ENCODE results near the gene FANCG. TPM values are rescaled to one million over a fixed set of nuclear protein-coding genes. Genes with fewer than 3 reads are reported as not detected.
A peak's percentile ranks its signal among the peaks of the same experiment; 100 is the strongest.

Gene FANCG
- total RNA-seq, 1 experiment from 2014 or later, result 87.1 TPM

DNA sequence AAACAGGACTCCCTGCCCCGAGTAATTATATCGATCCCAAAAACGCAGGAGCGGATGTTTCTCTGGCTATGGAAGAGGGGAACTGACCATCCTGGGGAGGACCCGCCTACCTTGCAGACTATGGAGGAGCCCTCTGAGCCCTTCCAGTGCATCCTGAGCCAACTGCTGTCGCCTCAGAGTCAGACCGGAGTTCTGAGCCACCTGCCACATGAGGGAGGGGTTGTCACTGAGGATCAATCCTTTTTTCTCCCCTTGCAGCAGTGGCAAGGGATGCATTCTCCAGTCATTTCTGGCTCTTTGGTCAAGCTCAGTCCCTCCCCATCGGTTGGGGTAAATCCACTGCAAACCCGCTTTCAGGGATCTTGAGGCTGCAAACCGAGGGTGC is 709 bp downstream of the FANCG start:
- peak; percentile 56 for DNase-seq
- H3K36me3 ChIP-seq (replicated peaks; ENCODE audit: control insufficient read depth, insufficient read depth, low read length), result peaks cover 25% of the 10 kb centered on the region
- H3K4me3 ChIP-seq (ENCODE audit: insufficient read depth, low read depth, low read length), result peak overlapping the region; percentile 79
- H3K27me3 ChIP-seq (ENCODE audit: control insufficient read depth, insufficient read depth, low read length), result no peaks in the 10 kb centered on the region

DNA sequence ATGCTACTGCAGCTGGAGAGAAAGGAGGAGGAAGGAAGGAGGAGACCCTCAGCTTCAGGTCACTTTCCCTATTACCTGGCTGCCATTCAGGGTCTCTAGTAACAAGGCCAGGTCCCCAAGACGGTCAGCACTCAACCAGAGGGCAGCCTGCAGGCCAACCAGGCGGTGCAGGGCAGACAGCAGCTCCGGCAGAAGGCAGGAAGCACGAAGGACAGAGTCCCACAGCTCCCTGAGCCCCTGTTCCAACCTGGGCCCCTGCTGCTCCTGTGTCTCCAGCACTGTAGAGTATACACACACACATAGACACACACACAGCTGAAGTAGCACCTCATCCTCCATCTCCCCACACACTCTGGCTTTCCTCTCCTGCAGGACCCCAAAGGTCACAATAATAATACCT is 1.7 kb downstream of the FANCG start:
- Histone ChIP-seq H3K4me3 (ENCODE audit: insufficient read depth, low read depth, low read length) (no peak overlapping the region), H3K36me3 (replicated peaks; ENCODE audit: control insufficient read depth, insufficient read depth, low read length) (peaks cover 29% of the 10 kb centered on the region), H3K27me3 (ENCODE audit: control insufficient read depth, insufficient read depth, low read length) (no peaks in the 10 kb centered on the region)
- DNase-seq, result no peak

DNA sequence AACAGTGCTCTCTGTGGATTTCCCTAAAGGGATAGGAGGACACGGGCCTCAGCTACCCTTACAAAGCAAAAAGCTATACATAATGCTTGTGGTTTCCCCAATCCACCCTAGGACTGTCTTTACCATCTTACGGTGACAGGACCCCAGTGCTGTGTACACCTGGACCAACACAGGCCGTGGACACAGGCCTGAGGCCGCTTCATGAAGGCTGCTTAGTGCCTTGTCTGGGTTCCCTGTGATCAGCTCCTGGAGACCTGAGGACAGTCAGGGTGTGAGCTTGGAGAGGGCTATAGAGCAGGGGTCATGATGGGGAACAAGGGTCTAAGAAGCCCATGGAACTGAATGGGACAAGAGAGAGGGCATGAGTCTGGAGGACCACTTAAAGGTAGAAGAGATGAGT is 2.9 kb downstream of the FANCG start:
- no peaks in the 10 kb centered on the region for H3K27me3 ChIP-seq (ENCODE audit: control insufficient read depth, insufficient read depth, low read length)
- no peak for DNase-seq
- H3K36me3 ChIP-seq (replicated peaks; ENCODE audit: control insufficient read depth, insufficient read depth, low read length), result peaks cover 29% of the 10 kb centered on the region
- no peak overlapping the region for H3K4me3 ChIP-seq (ENCODE audit: insufficient read depth, low read depth, low read length)

DNA sequence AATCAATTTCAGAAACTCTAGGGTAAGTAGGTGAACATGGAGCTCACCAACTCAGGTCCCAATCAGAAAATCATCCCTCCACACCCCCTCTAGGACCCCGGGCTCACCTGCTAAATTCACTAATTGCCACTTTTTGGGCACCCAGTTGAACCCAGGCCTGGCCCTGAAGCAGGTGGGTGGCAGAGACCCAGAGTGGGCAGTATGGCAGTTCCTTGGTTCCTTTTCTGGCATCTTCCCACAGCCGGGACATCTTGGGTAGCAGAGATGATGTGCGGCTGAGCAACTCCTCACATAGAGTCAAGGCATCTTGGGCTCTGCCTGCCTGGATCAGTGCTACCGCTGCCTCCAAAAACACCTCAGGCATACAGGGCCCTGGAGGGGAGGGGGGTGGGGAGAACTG is 4.4 kb downstream of the FANCG start:
- no peak for DNase-seq
- peaks cover 29% of the 10 kb centered on the region for H3K36me3 ChIP-seq (replicated peaks; ENCODE audit: control insufficient read depth, insufficient read depth, low read length)
- no peak overlapping the region for H3K4me3 ChIP-seq (ENCODE audit: insufficient read depth, low read depth, low read length)
- no peaks in the 10 kb centered on the region for H3K27me3 ChIP-seq (ENCODE audit: control insufficient read depth, insufficient read depth, low read length)

DNA sequence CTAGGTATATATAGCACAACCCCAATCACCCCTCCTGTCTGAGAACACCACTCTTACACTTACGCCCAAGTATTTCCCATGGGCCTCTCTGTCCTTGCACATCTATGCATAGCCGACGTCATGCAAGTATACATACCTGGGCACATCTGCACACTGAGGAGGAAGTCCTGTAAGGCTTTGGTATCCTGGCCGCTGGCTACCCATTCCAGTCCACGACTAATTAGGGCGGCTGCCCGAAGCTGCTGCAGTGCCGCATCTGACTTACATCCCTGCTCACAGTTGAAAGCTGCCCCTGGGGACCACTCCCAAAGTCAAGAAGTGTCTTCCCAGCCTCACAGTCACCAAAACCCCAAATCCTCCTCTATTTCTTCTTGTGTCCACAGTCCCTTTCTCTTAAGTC is 5.0 kb downstream of the FANCG start:
- no peak overlapping the region for H3K4me3 ChIP-seq (ENCODE audit: insufficient read depth, low read depth, low read length)
- peaks cover 29% of the 10 kb centered on the region for H3K36me3 ChIP-seq (replicated peaks; ENCODE audit: control insufficient read depth, insufficient read depth, low read length)
- no peaks in the 10 kb centered on the region for H3K27me3 ChIP-seq (ENCODE audit: control insufficient read depth, insufficient read depth, low read length)
- no peak for DNase-seq

DNA sequence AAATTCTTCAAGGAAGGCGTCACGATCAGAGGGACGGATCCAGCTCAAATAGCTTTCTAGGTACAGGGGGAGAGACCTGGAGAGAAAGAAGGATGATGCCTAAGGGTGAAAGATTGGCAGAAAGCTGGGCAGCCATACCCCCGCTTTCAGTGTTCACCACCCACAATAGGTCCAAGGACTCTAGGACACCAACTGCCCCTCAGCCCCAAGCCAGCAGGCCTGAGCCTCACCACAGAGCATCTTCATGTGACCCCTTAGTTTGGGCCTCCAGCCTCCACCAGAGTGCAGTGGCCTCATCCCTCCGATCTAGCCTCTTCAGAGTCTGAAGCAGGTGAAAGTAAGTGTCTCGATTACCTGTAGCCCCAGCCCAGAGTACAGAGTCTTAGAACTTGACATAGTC is 5.6 kb downstream of the FANCG start:
- no peak overlapping the region for H3K4me3 ChIP-seq (ENCODE audit: insufficient read depth, low read depth, low read length)
- no peaks in the 10 kb centered on the region for H3K27me3 ChIP-seq (ENCODE audit: control insufficient read depth, insufficient read depth, low read length)
- H3K36me3 ChIP-seq (replicated peaks; ENCODE audit: control insufficient read depth, insufficient read depth, low read length), result peaks cover 29% of the 10 kb centered on the region
- no peak for DNase-seq

DNA sequence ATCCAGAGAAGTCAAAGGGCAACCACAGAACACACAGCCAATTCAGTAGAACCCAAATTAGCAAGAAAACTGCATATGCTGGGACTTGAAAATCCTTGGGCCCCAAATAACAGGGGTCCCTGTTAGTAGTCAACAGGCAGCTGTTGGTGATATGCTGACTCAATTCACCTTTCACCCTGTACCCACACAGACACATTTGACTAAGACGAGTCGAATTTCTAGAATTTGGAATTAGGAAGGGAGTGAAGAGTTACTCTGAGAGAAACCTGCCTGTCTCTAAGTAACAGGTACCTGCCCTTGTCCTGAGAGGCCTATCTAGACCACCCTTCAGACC is 6.5 kb downstream of the FANCG start:
- no peak for DNase-seq
- Histone ChIP-seq H3K27me3 (ENCODE audit: control insufficient read depth, insufficient read depth, low read length) (no peaks in the 10 kb centered on the region), H3K36me3 (replicated peaks; ENCODE audit: control insufficient read depth, insufficient read depth, low read length) (peaks cover 34% of the 10 kb centered on the region), H3K4me3 (ENCODE audit: insufficient read depth, low read depth, low read length) (0 out of 2 replicates have a peak overlapping the region, but pooled peaks have one; percentile 8)

DNA sequence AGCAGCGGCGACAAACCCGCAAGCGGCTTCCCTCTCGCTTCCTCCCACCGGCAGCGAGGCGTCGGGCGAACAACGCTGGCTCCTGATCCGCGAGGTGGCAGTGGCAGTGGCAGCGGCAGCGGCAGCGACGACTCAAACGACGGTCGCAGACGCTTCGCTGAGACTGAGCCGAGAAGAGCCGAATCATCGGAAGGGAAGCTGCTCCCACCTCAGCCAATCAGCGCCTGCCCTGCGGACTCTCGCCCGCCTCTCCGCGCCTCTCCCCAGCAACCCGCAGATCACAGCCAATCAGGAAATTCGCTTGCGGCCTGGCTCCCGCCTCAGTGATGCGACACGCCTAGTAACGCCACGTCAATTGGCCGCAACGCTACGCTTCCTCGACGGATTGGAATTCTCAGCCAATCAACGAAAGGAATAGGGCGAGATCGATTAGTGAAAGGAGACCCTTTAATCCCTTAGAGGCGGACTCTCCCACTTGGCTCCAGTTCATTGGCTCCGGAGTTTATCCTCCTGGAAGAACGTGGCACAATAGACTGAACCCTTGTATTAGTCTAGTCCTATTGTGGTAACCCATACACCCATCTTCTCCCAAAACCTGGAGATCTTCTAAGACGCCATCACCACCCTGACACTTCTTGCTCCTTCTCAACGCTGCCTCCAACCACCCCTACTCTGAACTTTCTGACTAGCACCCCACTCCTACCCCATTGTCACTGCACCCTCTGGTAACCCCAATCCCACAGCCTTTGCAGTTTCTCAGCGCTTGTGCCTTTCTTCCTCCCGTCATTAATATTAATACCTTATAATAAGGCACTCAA is 7.1 kb downstream of the FANCG start, which contains the start of gene VCP:
VCP (minus strand) TSS at position 165 of the 818 bp plus-strand sequence. CDS start 272 bp downstream, outside the sequence.
- H3K4me3 ChIP-seq (ENCODE audit: insufficient read depth, low read depth, low read length), result peak within 1 kb of the TSS; percentile 97
- peaks cover 40% of the 10 kb centered on the region for H3K36me3 ChIP-seq (replicated peaks; ENCODE audit: control insufficient read depth, insufficient read depth, low read length)
- H3K27me3 ChIP-seq (ENCODE audit: control insufficient read depth, insufficient read depth, low read length), result no peaks in the 10 kb centered on the region
- peak; percentile 99 for DNase-seq

DNA sequence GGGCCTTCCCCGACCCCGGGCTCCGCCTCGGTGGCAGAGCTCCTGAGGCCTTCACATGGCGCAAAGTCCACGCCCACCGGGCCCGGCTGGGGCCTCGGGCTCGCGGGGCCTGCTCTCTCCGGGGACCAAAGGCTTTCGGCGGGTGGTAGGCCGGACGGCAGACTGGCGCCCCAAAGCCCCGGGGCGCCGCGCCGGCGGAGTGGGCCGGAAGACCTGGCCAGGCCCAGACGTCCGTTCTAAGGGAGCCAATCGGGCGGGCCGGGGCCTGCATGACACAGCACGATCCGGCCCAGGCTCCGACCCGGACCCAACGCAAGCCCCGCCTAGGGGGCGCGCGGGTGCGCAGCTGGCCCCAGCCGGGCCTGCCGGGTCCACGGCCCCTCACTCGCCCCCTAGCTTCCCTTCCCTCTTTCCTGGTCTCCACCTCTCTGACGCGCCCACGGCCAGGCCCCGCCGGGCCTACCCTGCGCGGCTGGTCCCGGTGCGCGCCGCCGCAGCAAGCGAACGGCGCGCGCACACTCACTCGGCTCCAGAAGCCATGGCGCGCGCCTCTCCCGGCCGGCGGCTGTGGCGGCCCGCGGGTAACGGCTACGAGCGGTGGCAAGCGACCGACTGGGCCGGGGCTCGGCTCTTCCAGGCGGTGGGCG is 7.8 kb downstream of the FANCG start:
- Histone ChIP-seq H3K27me3 (ENCODE audit: control insufficient read depth, insufficient read depth, low read length) (no peaks in the 10 kb centered on the region), H3K36me3 (replicated peaks; ENCODE audit: control insufficient read depth, insufficient read depth, low read length) (peaks cover 42% of the 10 kb centered on the region), H3K4me3 (ENCODE audit: insufficient read depth, low read depth, low read length) (peak overlapping the region; percentile 97)
- DNase-seq, result peak; percentile 96

DNA sequence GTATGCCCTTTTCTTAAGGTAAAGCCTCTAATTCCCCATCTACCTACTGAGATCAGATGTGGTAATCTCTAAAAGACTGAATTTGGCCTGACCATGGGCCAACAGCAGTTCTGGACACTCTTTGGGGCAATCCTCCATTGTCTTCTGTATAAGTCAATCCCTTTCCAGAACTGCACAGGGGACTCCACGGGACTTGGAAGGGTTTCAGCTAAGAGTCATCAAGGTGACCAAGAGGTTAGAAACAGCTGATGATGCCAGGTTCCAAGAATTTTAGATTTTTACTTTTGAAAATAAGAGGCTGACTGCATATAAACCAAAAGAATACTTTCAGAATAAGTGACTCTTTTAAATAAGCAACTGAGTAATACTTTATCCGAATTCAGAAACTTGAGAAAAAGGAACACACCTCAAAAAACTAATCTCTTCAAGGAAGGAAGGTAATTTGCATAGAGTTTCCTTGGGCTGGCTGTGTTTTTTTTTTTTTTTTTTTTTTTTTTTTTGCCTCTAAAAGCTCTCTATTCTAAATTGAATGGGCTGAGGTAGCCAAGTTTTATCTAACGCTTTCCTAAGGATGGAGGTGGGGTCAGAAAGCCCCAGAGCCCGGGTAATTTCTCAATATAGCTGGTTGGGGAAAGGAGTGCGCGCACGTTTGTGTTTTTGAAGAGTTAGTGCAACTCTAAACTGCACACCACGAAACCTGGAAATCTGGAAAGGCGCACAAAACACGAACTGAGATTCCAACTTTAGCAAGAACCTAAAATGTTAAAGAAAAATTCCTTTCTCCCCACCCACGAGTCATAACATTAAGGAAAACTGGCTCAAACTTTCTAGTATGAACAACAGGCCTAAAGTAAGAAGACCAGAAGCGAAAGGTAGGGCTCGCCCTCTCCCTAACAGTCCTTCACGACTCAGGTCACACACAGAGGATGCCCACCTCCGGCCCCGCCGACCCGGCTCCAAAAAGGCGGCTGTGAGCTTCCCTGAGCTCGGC is 8.6 kb downstream of the FANCG start:
- H3K27me3 ChIP-seq (ENCODE audit: control insufficient read depth, insufficient read depth, low read length), result no peaks in the 10 kb centered on the region
- peaks cover 41% of the 10 kb centered on the region for H3K36me3 ChIP-seq (replicated peaks; ENCODE audit: control insufficient read depth, insufficient read depth, low read length)
- no peak for DNase-seq
- H3K4me3 ChIP-seq (ENCODE audit: insufficient read depth, low read depth, low read length), result peak overlapping the region; percentile 97

DNA sequence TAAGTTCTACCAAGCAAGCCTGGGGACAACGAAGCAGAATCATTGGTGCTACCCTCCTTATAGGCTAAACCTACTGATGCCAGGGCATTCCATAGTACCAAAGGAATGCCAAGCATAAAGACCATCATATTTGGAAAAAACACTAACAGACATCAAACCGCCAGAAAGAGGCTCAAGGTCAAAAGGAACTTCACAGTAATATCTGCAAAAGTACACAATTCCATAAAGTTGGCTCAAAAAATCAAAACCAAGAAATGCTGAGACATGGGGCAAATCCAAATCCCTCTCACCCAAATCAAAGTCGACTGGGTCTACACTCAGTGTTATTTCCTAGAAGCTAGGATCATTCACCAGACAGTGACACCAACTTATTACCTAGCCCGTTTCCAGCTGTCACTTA is 10.7 kb downstream of the FANCG start:
- Histone ChIP-seq H3K27me3 (ENCODE audit: control insufficient read depth, insufficient read depth, low read length) (no peaks in the 10 kb centered on the region), H3K4me3 (ENCODE audit: insufficient read depth, low read depth, low read length) (no peak overlapping the region), H3K36me3 (replicated peaks; ENCODE audit: control insufficient read depth, insufficient read depth, low read length) (peaks cover 45% of the 10 kb centered on the region)
- DNase-seq, result no peak

DNA sequence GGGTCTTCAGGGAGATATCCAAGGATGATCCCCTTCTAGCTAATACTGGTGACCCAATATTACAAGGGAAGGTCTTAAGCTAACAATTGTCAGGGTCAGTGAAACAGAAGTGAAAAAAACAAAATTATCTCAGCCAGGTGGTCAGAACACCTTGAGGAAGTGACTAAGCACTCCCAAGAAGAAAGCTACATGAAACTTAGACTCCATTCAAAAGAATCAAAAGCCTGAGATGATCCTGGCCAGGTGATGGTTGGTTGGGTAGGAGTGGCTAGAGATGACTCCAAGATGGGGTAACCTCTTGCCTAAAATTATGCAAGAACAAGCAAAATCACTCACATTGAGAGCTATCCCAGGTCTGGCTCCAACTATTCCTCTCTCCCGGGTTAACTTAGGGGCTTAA is 12.7 kb downstream of the FANCG start:
- Histone ChIP-seq H3K27me3 (ENCODE audit: control insufficient read depth, insufficient read depth, low read length) (no peaks in the 10 kb centered on the region), H3K36me3 (replicated peaks; ENCODE audit: control insufficient read depth, insufficient read depth, low read length) (peaks cover 62% of the 10 kb centered on the region), H3K4me3 (ENCODE audit: insufficient read depth, low read depth, low read length) (no peak overlapping the region)
- DNase-seq, result no peak

DNA sequence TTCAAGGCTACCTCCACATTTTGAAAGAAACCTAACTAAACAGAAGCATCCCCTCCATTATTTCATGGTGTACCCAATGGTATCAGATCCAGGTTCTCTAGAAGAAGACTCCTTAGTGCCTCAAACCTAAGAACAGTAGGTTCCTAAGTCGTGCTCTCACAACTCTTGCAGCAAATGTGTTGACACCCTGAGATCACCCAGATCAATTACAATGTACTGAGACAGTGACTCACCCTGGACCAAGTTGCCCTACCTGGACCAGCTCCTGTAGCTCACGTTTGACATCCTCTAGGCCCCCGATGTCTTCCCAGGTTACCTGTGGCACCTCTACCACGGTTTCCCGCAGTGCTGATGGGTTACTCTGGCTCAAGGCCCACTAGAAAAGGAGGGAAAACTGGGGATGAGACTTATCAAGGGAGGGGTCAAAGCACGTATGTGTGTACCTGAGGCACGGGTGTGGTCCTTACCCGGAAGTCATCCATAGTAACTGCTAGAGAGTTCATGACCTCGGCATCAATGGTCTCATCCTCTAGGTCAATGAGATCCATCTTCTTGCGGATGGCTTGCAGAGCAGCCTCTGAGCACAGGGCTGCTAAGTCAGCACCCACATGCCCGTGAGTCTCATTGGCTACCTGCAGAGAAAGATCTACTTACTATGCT is 19.1 kb downstream of the FANCG start:
- no peaks in the 10 kb centered on the region for H3K27me3 ChIP-seq (ENCODE audit: control insufficient read depth, insufficient read depth, low read length)
- peaks cover 92% of the 10 kb centered on the region for H3K36me3 ChIP-seq (replicated peaks; ENCODE audit: control insufficient read depth, insufficient read depth, low read length)
- DNase-seq, result no peak

DNA sequence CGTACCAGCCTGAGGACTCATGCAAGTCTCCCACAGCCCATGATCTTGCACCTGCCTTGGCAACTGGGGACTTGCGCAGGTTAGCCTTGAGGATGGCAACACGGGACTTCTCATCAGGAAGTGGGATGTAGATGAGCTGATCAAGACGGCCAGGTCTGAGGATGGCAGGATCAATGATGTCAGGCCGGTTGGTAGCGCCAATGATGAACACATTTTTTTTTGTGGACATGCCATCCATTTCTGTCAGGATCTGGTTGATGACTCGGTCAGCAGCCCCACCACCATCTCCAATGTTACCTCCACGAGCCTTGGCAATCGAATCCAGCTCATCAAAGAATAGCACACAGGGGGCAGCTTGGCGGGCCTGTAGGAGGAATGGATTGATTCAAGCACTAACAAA is 20.3 kb downstream of the FANCG start:
- no peak for DNase-seq
- H3K27me3 ChIP-seq (ENCODE audit: control insufficient read depth, insufficient read depth, low read length), result no peaks in the 10 kb centered on the region
- no peak overlapping the region for H3K4me3 ChIP-seq (ENCODE audit: insufficient read depth, low read depth, low read length)
- H3K36me3 ChIP-seq (replicated peaks; ENCODE audit: control insufficient read depth, insufficient read depth, low read length), result peaks cover 81% of the 10 kb centered on the region

More for the DNA sequence above, 19.1 kb downstream of the FANCG start:
- no peak overlapping the region for H3K4me3 ChIP-seq (ENCODE audit: insufficient read depth, low read depth, low read length)
